HL-60 (cell line): ENCODE measurements around the gene HHAT.

Experiments
- DNase-seq, 2 experiments: peaks; one replicate each; pipeline ENCODE4 v3.0.0-alpha.2; 2010 to 2020; ENCODE audit warnings: low read depth in 1 of 2, low spot score in 1 of 2
- H3K27ac ChIP-seq: fragments of 250-450 bp; sonication (Bioruptor Pico); replicated peaks from 2 replicates; pipeline ENCODE4 v1.5.1; 2020; ENCODE audit warnings: mild to moderate bottlenecking, moderate library complexity
- H3K27me3 ChIP-seq: fragments of 250-450 bp; sonication (Bioruptor Pico); 2 replicates; pipeline ENCODE4 v1.5.1; 2021; ENCODE audit warnings: mild to moderate bottlenecking, moderate library complexity; ENCODE audit not compliant: insufficient read depth, poor library complexity, severe bottlenecking
- H3K4me3 ChIP-seq: replicated peaks from 2 replicates; pipeline ENCODE4 v1.5.1; 2011; ENCODE audit warnings: mild to moderate bottlenecking, control low read depth, low read length; ENCODE audit not compliant: insufficient read depth
- GABPA ChIP-seq: IDR thresholded peaks from 2 replicates; pipeline ENCODE4 v1.6.1; 2012; ENCODE audit warnings: low read depth
- POLR2AphosphoS5 ChIP-seq: IDR thresholded peaks from 2 replicates; pipeline ENCODE4 v1.6.1; 2012; ENCODE audit warnings: low read depth
- SPI1 ChIP-seq: IDR thresholded peaks from 2 replicates; pipeline ENCODE4 v1.6.1; 2012; ENCODE audit warnings: low read depth, mild to moderate bottlenecking, borderline replicate concordance
- TF ChIP-seq, protein P1 (sequence below): IDR thresholded peaks from 2 replicates; pipeline ENCODE4 v1.6.1; 2012; ENCODE audit warnings: low read depth; ENCODE audit not compliant: insufficient replicate concordance
- TF ChIP-seq, protein P2 (sequence below): IDR thresholded peaks from one replicate; pipeline ENCODE4 v1.5.1; 2011; ENCODE audit warnings: low read length, control low read depth, inconsistent platforms; ENCODE audit not compliant: insufficient read depth

Gene HHAT

DNA sequence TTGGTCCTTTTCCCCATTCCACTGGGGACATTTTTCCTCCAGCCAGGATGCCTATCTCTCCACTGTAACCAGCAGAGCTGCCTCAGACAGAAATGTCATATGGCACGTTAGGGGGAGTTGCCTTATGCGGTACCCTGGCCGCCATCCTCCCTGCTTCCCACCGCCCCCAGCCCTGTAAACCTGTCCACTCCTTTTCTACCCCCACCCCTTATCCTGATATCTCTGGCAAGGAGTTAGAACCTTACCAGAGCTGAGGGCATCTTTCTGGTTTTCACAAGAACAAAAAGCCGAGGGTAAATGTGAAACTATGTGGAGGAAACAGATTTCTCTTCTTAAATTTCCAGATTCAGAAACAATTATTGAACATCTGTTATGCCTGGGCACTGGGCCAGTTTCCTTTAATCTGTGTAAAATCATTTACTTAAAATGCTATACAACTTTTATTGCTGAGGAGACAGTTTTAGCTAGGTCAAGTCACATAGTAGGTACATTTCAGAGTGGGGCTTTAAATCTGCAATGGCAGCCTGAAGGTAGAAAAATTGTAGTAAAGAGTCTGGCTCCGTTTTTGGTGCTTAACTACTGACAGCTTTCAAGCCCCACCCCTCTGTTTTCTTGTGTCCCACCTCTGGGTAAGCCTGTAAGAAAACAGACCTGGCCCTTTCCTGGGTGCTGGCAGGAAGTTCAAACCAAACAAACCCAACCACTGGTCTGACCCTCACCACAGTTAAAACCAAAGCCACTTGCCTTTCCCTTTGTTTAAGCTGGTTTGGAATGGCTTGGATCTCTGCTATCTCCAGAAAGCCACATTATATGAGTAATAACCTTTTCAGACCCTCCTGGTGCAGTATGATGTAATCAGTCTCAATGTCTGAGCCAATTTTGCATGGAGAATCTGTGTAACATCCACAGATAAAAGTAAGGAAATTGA, 319.0 kb downstream of the HHAT start:
- no peaks in the 10 kb centered on the region for H3K27me3 ChIP-seq
- no peak for TF ChIP-seq POLR2AphosphoS5
- TF ChIP-seq, protein P1, sequence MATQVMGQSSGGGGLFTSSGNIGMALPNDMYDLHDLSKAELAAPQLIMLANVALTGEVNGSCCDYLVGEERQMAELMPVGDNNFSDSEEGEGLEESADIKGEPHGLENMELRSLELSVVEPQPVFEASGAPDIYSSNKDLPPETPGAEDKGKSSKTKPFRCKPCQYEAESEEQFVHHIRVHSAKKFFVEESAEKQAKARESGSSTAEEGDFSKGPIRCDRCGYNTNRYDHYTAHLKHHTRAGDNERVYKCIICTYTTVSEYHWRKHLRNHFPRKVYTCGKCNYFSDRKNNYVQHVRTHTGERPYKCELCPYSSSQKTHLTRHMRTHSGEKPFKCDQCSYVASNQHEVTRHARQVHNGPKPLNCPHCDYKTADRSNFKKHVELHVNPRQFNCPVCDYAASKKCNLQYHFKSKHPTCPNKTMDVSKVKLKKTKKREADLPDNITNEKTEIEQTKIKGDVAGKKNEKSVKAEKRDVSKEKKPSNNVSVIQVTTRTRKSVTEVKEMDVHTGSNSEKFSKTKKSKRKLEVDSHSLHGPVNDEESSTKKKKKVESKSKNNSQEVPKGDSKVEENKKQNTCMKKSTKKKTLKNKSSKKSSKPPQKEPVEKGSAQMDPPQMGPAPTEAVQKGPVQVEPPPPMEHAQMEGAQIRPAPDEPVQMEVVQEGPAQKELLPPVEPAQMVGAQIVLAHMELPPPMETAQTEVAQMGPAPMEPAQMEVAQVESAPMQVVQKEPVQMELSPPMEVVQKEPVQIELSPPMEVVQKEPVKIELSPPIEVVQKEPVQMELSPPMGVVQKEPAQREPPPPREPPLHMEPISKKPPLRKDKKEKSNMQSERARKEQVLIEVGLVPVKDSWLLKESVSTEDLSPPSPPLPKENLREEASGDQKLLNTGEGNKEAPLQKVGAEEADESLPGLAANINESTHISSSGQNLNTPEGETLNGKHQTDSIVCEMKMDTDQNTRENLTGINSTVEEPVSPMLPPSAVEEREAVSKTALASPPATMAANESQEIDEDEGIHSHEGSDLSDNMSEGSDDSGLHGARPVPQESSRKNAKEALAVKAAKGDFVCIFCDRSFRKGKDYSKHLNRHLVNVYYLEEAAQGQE: no peak
- TF ChIP-seq SPI1: no peak
- TF ChIP-seq, protein P2, sequence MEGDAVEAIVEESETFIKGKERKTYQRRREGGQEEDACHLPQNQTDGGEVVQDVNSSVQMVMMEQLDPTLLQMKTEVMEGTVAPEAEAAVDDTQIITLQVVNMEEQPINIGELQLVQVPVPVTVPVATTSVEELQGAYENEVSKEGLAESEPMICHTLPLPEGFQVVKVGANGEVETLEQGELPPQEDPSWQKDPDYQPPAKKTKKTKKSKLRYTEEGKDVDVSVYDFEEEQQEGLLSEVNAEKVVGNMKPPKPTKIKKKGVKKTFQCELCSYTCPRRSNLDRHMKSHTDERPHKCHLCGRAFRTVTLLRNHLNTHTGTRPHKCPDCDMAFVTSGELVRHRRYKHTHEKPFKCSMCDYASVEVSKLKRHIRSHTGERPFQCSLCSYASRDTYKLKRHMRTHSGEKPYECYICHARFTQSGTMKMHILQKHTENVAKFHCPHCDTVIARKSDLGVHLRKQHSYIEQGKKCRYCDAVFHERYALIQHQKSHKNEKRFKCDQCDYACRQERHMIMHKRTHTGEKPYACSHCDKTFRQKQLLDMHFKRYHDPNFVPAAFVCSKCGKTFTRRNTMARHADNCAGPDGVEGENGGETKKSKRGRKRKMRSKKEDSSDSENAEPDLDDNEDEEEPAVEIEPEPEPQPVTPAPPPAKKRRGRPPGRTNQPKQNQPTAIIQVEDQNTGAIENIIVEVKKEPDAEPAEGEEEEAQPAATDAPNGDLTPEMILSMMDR: no peak
- TF ChIP-seq GABPA: no peak
- no peak overlapping the region for H3K4me3 ChIP-seq
- no peak for DNase-seq
- no peak overlapping the region for H3K27ac ChIP-seq

DNA sequence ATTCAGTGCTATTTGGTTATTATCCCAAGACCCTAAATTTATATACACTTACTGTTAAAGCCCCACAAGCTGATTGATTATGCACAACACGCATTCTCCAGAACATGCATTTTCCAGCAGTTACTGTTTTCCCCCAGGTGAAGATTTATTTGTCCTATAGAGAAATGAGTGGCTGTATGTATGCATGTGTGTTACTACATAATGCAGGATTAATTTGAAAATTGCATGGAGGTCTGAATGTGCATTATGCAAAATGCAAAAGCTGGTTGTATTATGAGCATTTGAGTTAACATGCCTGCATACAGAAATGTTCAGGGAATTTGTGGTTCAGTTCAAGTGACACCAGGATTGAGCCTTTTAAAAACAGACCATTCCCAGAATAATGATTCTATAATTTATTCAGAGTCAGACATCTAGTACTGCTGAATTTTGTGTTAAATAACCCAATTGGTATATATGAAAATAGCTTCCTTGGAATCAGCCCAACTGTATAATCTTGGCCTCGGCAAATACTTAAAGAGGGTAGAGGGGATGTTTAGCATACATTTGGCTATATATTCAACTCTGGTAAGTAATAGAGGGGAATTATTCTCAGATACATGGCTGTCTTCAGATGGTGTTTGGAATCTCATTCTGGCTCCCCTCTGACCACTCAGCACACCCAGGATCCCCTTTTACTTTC, 320.0 kb downstream of the HHAT start:
- H3K27me3 ChIP-seq: no peaks in the 10 kb centered on the region
- TF ChIP-seq GABPA: no peak
- TF ChIP-seq SPI1: no peak
- TF ChIP-seq POLR2AphosphoS5: no peak
- TF ChIP-seq, protein P1: no peak
- TF ChIP-seq, protein P2: no peak
- no peak overlapping the region for H3K4me3 ChIP-seq
- no peak overlapping the region for H3K27ac ChIP-seq
- no peak for DNase-seq

DNA sequence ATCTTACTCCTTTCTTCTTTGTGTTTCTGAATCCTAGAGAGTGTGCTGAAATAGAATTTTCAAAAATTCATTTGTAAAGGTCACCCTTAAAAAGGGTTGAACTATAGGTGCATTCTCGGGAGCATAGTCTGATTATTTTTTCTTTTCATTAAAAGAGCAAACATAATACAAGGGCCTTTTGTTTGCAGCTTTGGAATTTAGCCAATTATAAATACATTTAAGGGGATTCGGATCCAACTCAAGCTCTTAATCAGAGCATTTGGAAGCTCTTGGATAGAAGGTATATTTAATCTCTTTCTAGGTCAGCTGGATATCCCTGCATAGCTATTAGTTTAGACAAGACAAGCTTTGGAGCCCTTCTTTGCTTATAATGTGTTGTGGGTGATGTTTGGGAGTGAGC, 321.7 kb downstream of the HHAT start:
- Histone ChIP-seq H3K27me3 (no peaks in the 10 kb centered on the region), H3K4me3 (no peak overlapping the region), H3K27ac (no peak overlapping the region)
- DNase-seq: no peak
- TF ChIP-seq GABPA (no peak), SPI1 (no peak), POLR2AphosphoS5 (no peak)
- TF ChIP-seq, protein P2: no peak
- TF ChIP-seq, protein P1: no peak
